Skeletal muscle cell (primary cell): Measurements from ENCODE around the gene CFAP126.
"Not testable (repeated sequence)": the region's sequence is repeated elsewhere in the genome, so short reads cannot be mapped to it uniquely, and the experiment has no call there.

Experiments
- DNase-seq: peaks from one replicate; pipeline ENCODE4 v3.0.0-alpha.2; 2010; ENCODE audit warnings: low read depth
- H3K4me3 ChIP-seq: 2 replicates; pipeline ENCODE4 v1.5.1; 2011; ENCODE audit warnings: low read depth, mild to moderate bottlenecking, control low read depth, low read length, moderate library complexity

The CFAP126 gene, protein sequence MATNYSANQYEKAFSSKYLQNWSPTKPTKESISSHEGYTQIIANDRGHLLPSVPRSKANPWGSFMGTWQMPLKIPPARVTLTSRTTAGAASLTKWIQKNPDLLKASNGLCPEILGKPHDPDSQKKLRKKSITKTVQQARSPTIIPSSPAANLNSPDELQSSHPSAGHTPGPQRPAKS

DNA sequence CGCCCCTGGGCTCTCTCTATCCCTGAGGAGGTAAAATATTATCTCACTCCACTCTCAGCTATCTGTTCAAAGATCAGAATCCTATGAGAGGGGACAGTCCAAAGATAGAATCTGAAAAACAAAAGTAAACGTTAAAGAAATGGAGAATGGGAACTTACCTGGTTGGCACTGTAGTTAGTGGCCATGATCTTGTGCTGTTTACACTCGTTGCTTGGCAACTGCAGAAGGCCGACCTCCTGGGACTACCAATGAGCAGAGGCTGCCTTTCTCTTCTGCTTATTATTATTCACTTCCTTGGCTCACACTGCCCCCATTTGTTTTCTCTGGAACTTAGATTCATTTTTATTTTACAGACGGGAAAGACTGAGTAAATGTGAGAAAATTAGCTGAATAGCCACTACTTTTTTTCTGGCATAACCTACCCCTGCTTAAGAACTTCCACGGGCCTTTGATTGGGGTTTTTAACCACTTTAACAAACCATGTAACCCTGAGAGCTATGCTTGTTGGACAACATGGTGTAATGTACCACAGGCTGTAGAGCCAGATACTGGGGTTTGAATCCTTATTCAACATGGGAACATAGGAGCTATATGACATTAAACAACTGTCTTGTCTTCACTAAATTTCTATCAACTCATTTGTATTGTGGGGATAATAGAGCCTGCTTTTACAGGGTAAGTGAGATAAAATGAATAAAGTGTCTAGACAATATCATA, at the start of gene CFAP126:
TSS of gene CFAP126 (minus strand) at position 193 of the 717 bp plus-strand sequence. CDS start at position 185, 8 bp downstream.
- no peak within 1 kb of the TSS for H3K4me3 ChIP-seq
- peak; percentile 49 for DNase-seq

DNA sequence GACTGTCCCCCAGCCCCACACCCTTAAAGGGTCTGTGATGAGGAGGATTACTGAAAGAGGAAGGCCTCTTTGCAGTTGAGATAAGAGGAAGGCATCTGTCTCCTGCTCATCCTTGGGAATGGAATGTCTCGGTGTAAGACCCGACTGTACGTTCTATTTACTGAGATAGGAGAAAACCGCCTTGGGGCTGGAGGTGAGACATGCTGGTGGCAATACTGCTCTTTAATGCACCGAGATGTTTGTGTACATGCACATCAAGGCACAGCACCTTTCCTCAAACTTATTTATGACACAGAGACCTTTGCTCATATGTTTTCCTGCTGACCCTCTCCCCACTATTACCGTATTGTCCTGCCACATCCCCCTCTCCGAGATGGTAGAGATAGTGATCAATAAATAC, 45.4 kb upstream of the CFAP126 start:
- not testable (repeated sequence) for H3K4me3 ChIP-seq, DNase-seq

DNA sequence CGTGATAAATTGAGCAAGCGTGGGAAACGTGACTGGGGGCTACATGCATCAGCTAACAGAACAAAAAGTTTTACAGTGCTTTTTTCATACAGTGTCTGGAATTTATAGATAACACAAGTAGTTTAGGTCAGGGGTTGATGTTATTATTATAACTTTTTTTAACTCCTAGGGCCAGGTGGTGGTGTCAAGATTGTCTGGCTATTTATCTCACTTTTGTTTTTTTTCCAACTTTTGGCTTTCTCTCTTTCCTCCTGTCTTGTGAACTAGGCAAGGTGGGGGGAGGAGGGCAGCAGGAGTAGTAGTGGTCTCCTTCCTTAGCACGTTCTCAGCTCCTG, 42.9 kb upstream of the CFAP126 start:
- not testable (repeated sequence) for DNase-seq, H3K4me3 ChIP-seq

DNA sequence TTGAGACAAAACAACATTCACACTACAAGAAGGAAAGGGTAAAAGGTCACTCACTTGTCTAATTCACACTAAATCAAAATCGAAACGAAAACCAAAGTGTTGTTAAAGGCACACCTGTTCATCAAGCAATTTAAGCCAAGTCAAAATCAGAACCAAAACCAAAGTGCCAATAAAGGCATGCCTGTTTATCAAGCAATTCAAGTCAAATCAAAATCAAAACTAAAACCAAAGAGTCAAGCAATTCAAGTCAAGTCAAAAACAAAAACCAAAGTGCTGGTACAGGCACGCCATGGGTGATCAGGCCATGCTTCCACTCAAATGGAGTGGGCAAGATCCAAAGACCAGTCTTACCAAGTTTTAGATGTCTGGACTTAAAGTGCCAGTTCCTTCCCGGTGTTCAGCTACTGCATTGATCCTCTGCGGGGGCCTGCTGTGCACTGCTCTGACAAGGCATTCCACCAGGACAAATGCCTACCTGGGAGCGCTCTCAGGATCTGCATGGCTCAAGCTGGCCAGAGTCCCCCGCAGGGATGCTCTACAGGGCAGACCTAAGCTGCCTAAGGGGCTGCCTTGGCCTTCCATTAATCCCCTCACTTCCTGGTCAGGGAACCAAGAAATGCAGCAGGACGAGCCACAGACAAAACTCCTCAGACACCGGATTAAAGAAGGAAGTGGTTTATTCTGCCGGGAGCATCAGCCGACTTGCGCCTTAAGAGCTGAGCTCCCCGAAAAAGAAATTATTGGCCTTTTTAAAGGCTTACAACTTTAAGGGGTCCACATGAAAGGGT, 42.4 kb upstream of the CFAP126 start:
- not testable (repeated sequence) for DNase-seq

DNA sequence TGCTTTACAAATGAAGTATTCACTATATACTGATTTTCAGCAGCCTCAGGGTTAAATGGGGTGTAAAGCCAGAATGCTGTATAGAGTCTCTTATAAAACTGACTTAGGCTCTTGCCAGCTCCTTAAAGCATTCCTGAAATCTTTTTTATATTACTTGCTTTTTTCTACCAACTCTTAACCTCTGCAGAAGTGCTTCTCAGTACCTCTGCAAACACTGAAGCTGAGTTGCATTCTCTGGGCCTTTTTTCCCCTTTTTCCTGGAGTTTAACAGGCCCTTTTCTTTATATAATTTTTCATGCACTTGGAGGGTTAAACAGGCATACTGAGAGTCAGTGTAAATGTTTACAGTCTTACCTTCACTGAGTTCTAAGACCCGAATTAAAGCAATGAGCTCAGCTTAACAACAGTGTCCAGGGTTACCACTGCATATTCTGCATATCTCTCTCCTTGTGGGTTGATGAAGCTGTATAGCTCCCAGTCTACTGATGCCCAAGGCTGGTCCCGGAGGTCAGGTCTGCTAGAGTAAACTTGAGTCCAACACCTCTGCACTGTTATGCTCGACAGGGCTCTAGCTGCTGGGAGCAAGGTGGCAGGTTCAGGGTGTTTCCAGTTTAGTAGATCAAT, 40.9 kb upstream of the CFAP126 start:
- no peak for DNase-seq
- H3K4me3 ChIP-seq, result no peak overlapping the region

More for the DNA sequence above, 42.4 kb upstream of the CFAP126 start:
- not testable (repeated sequence) for H3K4me3 ChIP-seq

DNA sequence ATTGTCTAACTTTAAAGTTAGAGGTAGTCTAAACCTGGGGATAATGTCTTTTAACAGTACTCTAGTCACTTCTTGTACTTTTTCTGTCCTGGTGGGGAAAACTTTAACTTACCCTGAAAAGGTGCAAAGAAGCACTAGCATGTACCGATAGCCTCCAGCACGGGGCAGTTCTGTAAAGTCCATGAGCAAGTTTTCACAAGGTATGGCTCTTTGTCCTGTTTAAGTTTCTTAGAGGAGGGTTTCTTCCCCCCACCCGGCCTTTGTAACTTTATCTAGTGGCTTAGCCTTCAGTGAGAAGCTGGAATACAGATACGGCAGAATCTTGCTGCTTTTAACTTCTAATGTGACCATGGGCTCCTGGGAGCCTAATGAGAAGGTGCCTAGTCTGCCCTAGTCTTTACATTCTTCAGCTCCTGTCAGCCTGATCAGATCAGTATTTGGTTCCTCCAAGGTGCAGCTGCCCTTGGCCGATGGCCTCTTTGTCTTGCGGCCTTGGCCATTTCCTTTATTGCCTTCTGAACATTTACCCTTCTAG, 39.8 kb upstream of the CFAP126 start:
- no peak overlapping the region for H3K4me3 ChIP-seq
- no peak for DNase-seq

DNA sequence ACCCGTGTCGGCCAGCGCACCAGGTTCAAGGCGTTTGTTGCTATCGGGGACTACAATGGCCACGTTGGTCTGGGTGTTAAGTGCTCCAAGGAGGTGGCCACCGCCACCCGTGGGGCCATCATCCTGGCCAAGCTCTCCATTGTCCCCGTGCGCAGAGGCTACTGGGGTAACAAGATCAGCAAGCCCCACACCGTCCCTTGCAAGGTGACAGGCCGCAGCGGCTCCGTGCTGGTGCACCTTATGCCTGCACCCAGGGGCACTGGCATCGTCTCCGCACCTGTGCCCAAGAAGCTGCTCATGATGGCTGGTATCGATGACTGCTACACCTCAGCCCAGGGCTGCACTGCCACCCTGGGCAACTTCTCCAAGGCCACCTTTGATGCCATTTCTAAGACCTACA, 38.9 kb upstream of the CFAP126 start:
- not testable (repeated sequence) for H3K4me3 ChIP-seq, DNase-seq

DNA sequence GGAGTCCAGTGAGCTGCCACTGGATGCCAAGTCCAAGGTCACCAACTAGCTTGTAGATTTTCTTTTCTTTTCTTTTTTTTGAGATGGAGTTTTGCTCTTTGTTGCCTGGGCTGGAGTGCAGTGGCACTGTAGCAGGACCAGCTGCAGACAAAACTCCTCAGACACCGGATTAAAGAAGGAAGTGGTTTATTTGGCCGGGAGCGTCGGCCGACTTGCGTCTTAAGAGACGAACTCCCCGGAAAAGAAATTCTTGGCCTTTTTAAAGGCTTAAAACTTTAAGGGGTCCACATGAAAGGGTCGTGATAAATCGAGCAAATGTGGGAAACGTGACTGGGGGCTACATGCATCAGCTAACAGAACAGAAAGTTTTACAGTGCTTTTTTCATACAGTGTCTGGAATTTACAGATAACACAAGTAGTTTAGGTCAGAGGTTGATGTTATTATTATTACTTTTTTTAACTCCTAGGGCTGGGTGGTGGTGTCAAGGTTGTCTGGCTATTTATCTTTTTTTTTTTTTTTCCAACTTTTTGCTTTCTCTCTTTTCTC, 36.4 kb upstream of the CFAP126 start:
- no peak overlapping the region for H3K4me3 ChIP-seq
- no peak for DNase-seq

DNA sequence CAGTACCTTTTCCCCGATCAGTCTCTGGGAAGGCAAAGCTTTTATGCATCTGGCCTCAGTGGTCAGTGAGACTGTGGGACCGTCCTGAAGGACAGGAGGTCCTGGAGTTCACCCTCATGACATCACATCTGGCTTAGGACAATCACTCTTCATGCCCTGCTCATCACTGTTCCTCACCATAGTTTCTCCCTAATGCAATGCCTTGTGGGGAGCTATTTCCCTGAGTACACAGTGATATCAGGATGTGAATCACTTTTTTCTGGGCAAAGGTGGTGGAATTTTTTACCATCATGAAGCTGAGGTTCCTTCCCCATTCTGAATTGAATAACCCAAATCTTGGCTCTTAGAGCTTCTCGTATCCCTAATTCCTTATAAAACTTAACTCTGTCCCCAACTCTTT, 34.8 kb upstream of the CFAP126 start:
- DNase-seq, result no peak

DNA sequence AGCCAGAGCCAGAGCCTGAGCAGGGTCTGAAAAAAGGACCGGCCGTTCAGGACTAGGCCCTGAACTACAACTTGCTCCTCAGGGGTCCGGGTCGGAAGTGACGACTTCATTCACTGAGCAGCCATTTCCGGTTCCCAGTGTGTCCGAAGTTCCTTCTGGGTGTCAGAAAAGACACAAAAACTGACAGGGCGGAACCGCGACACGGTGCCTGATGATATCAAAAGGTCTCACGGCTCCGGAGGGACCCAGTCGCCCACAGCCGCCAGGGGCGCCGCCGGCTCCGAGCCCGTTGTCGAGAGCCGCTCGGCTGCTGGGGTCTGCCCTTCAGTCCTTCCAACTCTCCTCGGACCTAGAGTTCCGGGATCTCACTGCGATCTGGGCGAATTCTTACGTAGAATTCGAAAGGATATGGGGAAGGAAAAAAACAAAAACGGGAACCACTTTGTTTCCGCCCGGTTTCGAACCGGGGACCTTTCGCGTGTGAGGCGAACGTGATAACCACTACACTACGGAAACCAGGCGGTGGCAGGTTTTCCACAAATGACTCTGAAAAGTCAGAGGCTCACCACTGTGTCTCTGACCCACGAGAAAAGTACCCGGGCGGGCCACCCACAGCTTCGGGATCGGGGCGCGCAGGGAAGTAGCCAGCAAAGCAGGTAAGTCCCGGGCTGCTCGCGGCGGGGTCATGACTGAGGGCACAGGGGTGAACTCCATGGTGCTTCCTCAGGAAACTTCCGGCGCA, 31.8 kb upstream of the CFAP126 start:
- peak overlapping the region; percentile 85 for H3K4me3 ChIP-seq
- peak; percentile 60 for DNase-seq

More for the DNA sequence above, 34.8 kb upstream of the CFAP126 start:
- H3K4me3 ChIP-seq, result no peak overlapping the region

DNA sequence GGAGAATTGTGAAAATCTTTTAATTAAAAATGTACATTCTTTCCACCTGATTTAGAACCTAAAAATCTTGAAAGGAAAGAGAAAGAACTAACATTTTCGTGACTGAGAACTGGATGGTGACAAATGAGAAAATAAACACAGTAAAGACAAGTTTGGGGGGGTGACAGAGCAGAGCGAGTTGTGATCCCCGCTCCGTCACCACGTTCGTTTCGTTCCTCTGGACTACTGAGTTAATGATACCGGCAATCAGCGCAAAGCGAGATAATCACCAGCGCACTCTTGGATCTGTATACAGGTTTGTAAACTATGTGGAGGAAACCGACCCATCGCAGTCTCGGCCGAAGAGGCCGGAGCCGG, 31.2 kb upstream of the CFAP126 start:
- DNase-seq, result no peak
- peak overlapping the region; percentile 85 for H3K4me3 ChIP-seq

DNA sequence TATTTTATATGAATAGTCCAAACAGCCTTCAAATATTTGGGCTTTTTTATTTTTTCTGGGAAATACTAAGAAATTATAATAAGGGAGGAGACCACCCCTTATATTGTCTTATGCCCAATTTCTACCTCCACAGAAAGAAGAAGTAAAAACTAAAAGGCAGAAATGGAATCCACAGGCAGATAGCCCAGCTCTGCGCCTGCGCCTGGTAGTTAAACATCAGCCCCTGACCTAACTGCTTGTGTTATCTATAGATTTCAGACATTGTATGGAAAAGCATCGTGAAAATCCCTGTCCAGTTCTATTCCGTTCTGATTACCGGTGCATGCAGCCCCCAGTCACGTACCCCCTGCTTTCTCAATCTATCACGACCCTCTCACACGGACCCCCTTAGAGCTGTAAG, 29.4 kb upstream of the CFAP126 start:
- not testable (repeated sequence) for H3K4me3 ChIP-seq, DNase-seq

DNA sequence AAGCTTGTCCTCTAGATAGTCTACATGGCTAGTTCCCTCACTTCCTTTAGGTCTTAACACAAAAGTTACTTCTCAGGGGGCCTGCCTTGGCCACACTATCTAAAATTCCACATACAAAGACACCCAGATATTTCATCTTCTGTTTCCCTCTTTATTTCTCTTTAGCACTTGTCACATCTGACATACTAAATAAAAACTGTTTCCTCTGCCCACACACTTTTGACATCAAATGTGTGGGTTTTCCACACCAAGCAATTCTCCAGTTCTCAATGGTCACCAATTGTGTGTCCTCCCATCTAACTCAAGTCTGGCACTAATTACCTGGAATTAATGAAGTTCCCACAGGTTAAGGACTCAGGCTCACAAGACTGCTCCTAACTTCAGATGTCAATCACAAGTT, 25.5 kb upstream of the CFAP126 start:
- H3K4me3 ChIP-seq, result no peak overlapping the region
- DNase-seq, result no peak

DNA sequence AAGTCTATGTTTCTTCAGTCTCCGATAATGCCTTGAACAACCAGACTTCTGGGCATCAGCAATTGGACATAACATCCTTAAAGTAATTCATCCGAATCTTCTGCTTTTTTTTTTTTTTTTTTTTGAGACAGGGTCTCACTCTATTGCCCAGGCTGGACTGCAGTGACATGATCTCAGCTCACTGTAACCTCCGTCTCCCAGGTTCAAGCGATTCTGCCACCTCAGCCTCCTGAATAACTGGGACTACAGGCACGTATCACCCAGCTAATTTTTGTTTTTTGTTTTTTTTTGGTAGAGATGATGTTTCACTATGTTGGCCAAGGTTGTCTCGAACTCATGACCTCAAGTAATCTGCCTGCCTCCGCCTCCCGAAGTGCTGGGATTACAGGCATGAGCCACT, 23.9 kb upstream of the CFAP126 start:
- DNase-seq, result no peak
- no peak overlapping the region for H3K4me3 ChIP-seq

DNA sequence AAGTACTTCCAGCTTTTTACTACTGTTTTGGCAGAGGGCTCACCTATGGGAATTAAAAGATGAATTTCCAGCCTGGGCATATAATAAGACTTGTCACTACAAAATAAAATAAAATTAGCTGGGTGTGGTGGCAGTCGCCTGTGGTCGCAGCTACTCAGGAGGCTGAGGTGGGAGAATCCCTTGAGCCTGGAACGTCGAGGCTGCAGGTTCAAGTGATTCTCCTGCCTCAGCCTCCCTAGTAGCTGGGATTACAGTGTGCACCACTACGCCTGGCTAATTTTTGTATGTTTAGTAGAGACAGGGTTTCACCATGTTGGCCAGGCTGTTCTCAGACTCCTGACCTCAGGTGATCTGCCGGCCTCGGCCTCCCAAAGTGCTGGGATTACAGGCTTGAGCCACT, 23.5 kb upstream of the CFAP126 start:
- not testable (repeated sequence) for H3K4me3 ChIP-seq, DNase-seq

DNA sequence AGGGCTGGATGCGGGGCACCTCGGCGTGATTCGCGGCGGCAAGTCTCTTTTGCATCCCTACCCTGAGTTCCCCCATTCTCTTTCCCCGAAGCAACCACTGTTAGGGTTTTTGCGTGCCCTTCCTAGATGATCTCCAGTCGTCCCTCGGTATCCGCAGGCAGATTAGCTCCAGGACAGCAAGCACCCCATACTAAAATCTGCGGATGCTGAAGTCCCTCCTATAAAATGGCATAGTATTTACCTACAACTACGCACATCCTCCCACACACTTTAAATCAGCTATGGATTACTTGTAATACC, 22.8 kb upstream of the CFAP126 start:
- no peak for DNase-seq
- H3K4me3 ChIP-seq, result peak overlapping the region; percentile 82

DNA sequence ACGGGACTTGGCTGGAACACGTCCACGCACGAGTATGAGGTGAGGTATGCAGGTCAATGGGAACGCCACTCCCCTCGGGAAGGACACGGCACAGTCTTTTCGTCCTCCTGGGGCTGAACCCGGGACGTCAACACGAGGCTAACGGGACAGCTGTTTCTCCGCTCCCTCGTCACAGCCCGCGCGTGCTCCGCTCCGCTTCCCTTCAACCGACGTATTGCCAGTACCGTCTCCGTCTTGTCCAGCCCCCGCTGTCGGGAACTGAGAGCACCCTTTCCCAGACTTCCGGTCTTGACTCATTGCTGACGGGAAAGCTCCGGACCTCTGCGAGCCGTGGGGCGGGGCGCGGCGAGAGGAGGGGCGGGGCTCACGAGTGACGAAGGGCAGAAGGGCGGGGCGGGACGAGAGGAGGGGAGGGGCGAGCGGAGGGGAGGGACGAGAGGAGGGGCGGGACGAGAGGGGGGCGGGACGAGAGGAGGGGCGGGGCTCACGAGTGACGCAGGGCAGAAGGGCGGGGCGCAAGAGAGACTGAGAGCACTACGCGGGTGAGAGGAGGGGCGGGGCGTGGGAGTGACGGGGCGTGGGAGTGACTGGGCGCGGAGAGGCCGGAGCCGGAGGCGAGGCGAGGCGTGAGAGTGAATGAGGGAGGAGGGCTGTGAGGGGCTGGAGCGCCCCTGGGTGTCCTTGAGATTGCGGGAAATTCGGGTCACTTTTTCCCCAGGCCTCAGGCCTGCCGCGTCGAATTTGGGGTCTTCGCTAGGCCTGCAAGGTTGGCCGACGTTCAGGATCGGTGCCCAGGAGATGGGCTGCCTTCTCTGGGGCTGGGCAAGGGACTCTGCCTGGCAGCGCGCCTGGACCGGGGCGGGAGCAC, 22.2 kb upstream of the CFAP126 start:
- DNase-seq, result peak; percentile 97
- peak overlapping the region; percentile 82 for H3K4me3 ChIP-seq

DNA sequence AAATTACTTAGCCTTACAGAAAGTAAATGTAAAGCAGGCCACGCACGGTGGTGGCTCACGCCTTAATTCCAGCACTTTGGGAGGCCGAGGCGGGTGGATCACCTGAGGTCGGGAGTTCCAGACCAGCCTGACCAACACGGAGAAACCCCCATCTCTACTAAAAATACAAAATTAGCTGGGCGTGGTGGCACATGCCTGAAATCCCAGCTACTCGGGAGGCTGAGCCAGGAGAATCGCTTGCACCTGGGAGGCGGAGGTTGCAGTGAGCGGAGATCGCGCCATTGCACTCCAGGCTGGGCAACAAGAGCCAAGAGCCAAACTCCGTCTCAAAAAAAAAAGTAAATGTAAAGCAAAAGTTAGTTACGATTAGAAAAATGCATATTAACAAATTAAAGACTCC, 21.5 kb upstream of the CFAP126 start:
- DNase-seq, result not testable (repeated sequence)
- peak overlapping the region; percentile 57 for H3K4me3 ChIP-seq
